ENCODE data around the gene EXOC5.

Gene EXOC5

GRCh38 chr14:57161583-57162234 is 107.0 kb downstream of the EXOC5 start:
- no peak overlapping the region for H3K4me3 Mint-ChIP-seq
- H3K27me3 Mint-ChIP-seq (ENCODE audit: low read depth) = peaks cover 4% of the 10 kb centered on the region
- H3K4me1 Mint-ChIP-seq (ENCODE audit: low read depth) = no peaks in the 10 kb centered on the region
- H3K27ac Mint-ChIP-seq = no peak overlapping the region
- H3K9me3 Mint-ChIP-seq = no peaks in the 10 kb centered on the region
- H3K36me3 Mint-ChIP-seq (ENCODE audit: low read depth) = no peaks in the 10 kb centered on the region

- Mint-ChIP-seq H3K9me3 (no peaks in the 10 kb centered on the region), H3K27ac (no peak overlapping the region), H3K4me1 (ENCODE audit: low read depth) (no peaks in the 10 kb centered on the region), H3K36me3 (ENCODE audit: low read depth) (no peaks in the 10 kb centered on the region), H3K27me3 (ENCODE audit: low read depth) (peaks cover 7% of the 10 kb centered on the region), H3K4me3 (no peak overlapping the region)
Measured at GRCh38 chr14:57160333-57160732, 108.4 kb downstream of the EXOC5 start.

- Mint-ChIP-seq H3K4me1 (ENCODE audit: low read depth) (no peaks in the 10 kb centered on the region), H3K27ac (no peak overlapping the region), H3K27me3 (ENCODE audit: low read depth) (peaks cover 7% of the 10 kb centered on the region), H3K4me3 (no peak overlapping the region), H3K36me3 (ENCODE audit: low read depth) (no peaks in the 10 kb centered on the region), H3K9me3 (no peaks in the 10 kb centered on the region)
Measured at GRCh38 chr14:57153286-57153685, 115.4 kb downstream of the EXOC5 start.

All from T-helper 1 cell treated with Interleukin-12 subunit alpha and Interleukin-12 subunit beta and Interleukin-4 antibody, amounts not matched to agents 30 μg/mL and 1 μg/mL, for 36 hours (primary cell).